NOMO-1 treated with dmso at 0.1 percent for 144 hours (cell line): ENCODE results near the gene SPATA45.
A peak's percentile ranks its signal among the peaks of the same experiment; 100 is the strongest.
"Not testable (repeated sequence)": the region's sequence is repeated elsewhere in the genome, so short reads cannot be mapped to it uniquely, and the experiment has no call there.

Source experiments
- DNase-seq: peaks from one replicate; lab custom pipeline; 2025; ENCODE audit not compliant: unreplicated experiment; lab: John Stamatoyannopoulos, UW

The SPATA45 gene

GRCh38 chr1:212847549-212847948, at the start of gene SPATA45:
SPATA45 (minus strand) TSS chr1:212847649; CDS start chr1:212836149, 11,500 bp downstream.
- no peak for DNase-seq

- no peak for DNase-seq
These were observed 44.7 kb upstream of the SPATA45 start for GRCh38 chr1:212892108-212892507.

GRCh38 chr1:212884592-212884991, 37.1 kb upstream of the SPATA45 start:
- no peak for DNase-seq

- no peak for DNase-seq
These were observed 32.7 kb upstream of the SPATA45 start for GRCh38 chr1:212879947-212880690.

- no peak for DNase-seq
These were observed 31.0 kb upstream of the SPATA45 start for GRCh38 chr1:212878418-212878817.

- DNase-seq: no peak
These were observed 26.1 kb upstream of the SPATA45 start for GRCh38 chr1:212873518-212873917.

GRCh38 chr1:212871976-212872375, 24.5 kb upstream of the SPATA45 start:
- DNase-seq: no peak

- DNase-seq: no peak
These were observed 19.7 kb upstream of the SPATA45 start for GRCh38 chr1:212867192-212867591.

- DNase-seq: no peak
These were observed 16.8 kb upstream of the SPATA45 start for GRCh38 chr1:212864201-212864600.

- DNase-seq: not testable (repeated sequence)
These were observed 15.9 kb upstream of the SPATA45 start for GRCh38 chr1:212863345-212863744.

- DNase-seq: peak; percentile 61
These were observed 14.8 kb upstream of the SPATA45 start for GRCh38 chr1:212862111-212862690.

GRCh38 chr1:212860713-212861581, 13.5 kb upstream of the SPATA45 start:
- no peak for DNase-seq

- no peak for DNase-seq
These were observed 11.2 kb upstream of the SPATA45 start for GRCh38 chr1:212858461-212859265.

- peak; percentile 95 for DNase-seq
These were observed 10.6 kb upstream of the SPATA45 start, which contains the start of gene FLVCR1 for GRCh38 chr1:212857992-212858460. FLVCR1 (plus strand) TSS chr1:212858275; CDS start chr1:212858453, 178 bp downstream.

- DNase-seq: no peak
These were observed 9.3 kb upstream of the SPATA45 start for GRCh38 chr1:212856755-212857154.

- no peak for DNase-seq
These were observed 6.2 kb upstream of the SPATA45 start for GRCh38 chr1:212853658-212854057.

GRCh38 chr1:212852105-212852688, 4.7 kb upstream of the SPATA45 start:
- no peak for DNase-seq

GRCh38 chr1:212844521-212844920, 2.9 kb downstream of the SPATA45 start:
- not testable (repeated sequence) for DNase-seq

GRCh38 chr1:212838145-212838544, 9.3 kb downstream of the SPATA45 start:
- no peak for DNase-seq
